H9 (cell line): ENCODE measurements around the gene VN1R2. TPM values are rescaled to one million over a fixed set of nuclear protein-coding genes. Genes with fewer than 3 reads are reported as not detected.

Experiments
- DNase-seq: peaks from one replicate; pipeline ENCODE4 v3.0.0-alpha.2; 2017
- H2AFZ ChIP-seq: one replicate; pipeline ENCODE4 v1.6.1; 2013; ENCODE audit warnings: mild to moderate bottlenecking, low read length, control low read depth, moderate library complexity
- H2AK5ac ChIP-seq: 2 replicates; pipeline ENCODE4 v1.6.1; 2013; ENCODE audit warnings: low read length, control low read depth, mixed read lengths; ENCODE audit not compliant: insufficient read length
- H2BK120ac ChIP-seq: one replicate; pipeline ENCODE4 v1.6.1; 2013; ENCODE audit warnings: low read depth, mild to moderate bottlenecking, low read length, control low read depth, inconsistent platforms; ENCODE audit not compliant: poor library complexity, severe bottlenecking
- H2BK12ac ChIP-seq: 2 replicates; pipeline ENCODE4 v1.6.1; 2013; ENCODE audit warnings: low read length, control low read depth, mixed read lengths, low read depth; ENCODE audit not compliant: insufficient read length
- H2BK15ac ChIP-seq: 2 replicates; pipeline ENCODE4 v1.6.1; 2013; ENCODE audit warnings: low read depth, low read length, control low read depth
- H2BK20ac ChIP-seq: one replicate; pipeline ENCODE4 v1.6.1; 2013; ENCODE audit warnings: low read depth, mild to moderate bottlenecking, low read length, control low read depth, inconsistent platforms; ENCODE audit not compliant: poor library complexity, severe bottlenecking
- H2BK5ac ChIP-seq: 2 replicates; pipeline ENCODE4 v1.6.1; 2013; ENCODE audit warnings: low read length, control low read depth, mixed read lengths; ENCODE audit not compliant: insufficient read length
- H3K14ac ChIP-seq: 2 replicates; pipeline ENCODE4 v1.6.1; 2013; ENCODE audit warnings: low read length, control low read depth; ENCODE audit not compliant: insufficient read depth
- H3K18ac ChIP-seq: 2 replicates; pipeline ENCODE4 v1.6.1; 2013; ENCODE audit warnings: low read depth, mild to moderate bottlenecking, mixed read lengths, low read length, control low read depth; ENCODE audit not compliant: insufficient read length
- H3K23ac ChIP-seq: 2 replicates; pipeline ENCODE4 v1.6.1; 2013; ENCODE audit warnings: low read length, control low read depth, mixed read lengths, low read depth; ENCODE audit not compliant: insufficient read length
- H3K23me2 ChIP-seq: 2 replicates; pipeline ENCODE4 v1.6.1; 2013; ENCODE audit warnings: low read depth, mild to moderate bottlenecking, mixed read lengths, low read length, control low read depth; ENCODE audit not compliant: insufficient read length, poor library complexity, severe bottlenecking
- H3K27ac ChIP-seq: 2 replicates; pipeline ENCODE4 v1.5.1; 2013; ENCODE audit warnings: low read length, control low read depth, mixed read lengths, low read depth; ENCODE audit not compliant: insufficient read length
- H3K27me3 ChIP-seq: 2 replicates; pipeline ENCODE4 v1.6.1; 2013; ENCODE audit warnings: low read length, control low read depth, inconsistent platforms; ENCODE audit not compliant: insufficient read depth
- H3K4ac ChIP-seq: 2 replicates; pipeline ENCODE4 v1.6.1; 2013; ENCODE audit warnings: low read depth, mild to moderate bottlenecking, control low read depth, inconsistent platforms, low read length, moderate library complexity
- H3K4me1 ChIP-seq: 2 replicates; pipeline ENCODE4 v1.6.1; 2013; ENCODE audit warnings: low read length, control low read depth, inconsistent platforms; ENCODE audit not compliant: insufficient read depth
- H3K4me2 ChIP-seq: 2 replicates; pipeline ENCODE4 v1.6.1; 2013; ENCODE audit warnings: low read length, control low read depth, mixed read lengths; ENCODE audit not compliant: insufficient read length, insufficient read depth
- H3K56ac ChIP-seq: 2 replicates; pipeline ENCODE4 v1.6.1; 2013; ENCODE audit warnings: low read depth, mild to moderate bottlenecking, mixed read lengths, low read length, control low read depth; ENCODE audit not compliant: insufficient read length
- H3K79me1 ChIP-seq: 2 replicates; pipeline ENCODE4 v1.6.1; 2013; ENCODE audit warnings: low read depth, mild to moderate bottlenecking, moderate library complexity, low read length, control low read depth, inconsistent platforms; ENCODE audit not compliant: insufficient read depth, poor library complexity, severe bottlenecking
- H3K79me2 ChIP-seq: 2 replicates; pipeline ENCODE4 v1.6.1; 2013; ENCODE audit warnings: low read length, control low read depth, inconsistent platforms; ENCODE audit not compliant: insufficient read depth
- H3K9ac ChIP-seq: 2 replicates; pipeline ENCODE4 v1.6.1; 2013; ENCODE audit warnings: low read length, control low read depth, mixed read lengths; ENCODE audit not compliant: insufficient read length; ENCODE audit errors: extremely low read depth
- H3K9me3 ChIP-seq: one replicate; pipeline ENCODE4 v1.6.1; 2013; ENCODE audit warnings: low read depth, low read length, inconsistent platforms; ENCODE audit not compliant: control insufficient read depth
- H3T11ph ChIP-seq: one replicate; pipeline ENCODE4 v1.6.1; 2013; ENCODE audit warnings: mild to moderate bottlenecking, low read length, control low read depth, inconsistent platforms
- H4K20me1 ChIP-seq: one replicate; pipeline ENCODE4 v1.6.1; 2013; ENCODE audit not compliant: control insufficient read depth, insufficient read length, insufficient read depth
- H4K5ac ChIP-seq: 2 replicates; pipeline ENCODE4 v1.6.1; 2013; ENCODE audit warnings: low read depth, mild to moderate bottlenecking, mixed read lengths, low read length, control low read depth; ENCODE audit not compliant: insufficient read length
- H4K8ac ChIP-seq: replicated peaks from 2 replicates; pipeline ENCODE4 v1.6.1; 2013; ENCODE audit warnings: low read length, control low read depth, mixed read lengths, low read depth; ENCODE audit not compliant: insufficient read length
- H4K91ac ChIP-seq: 2 replicates; pipeline ENCODE4 v1.6.1; 2013; ENCODE audit warnings: low read depth, mild to moderate bottlenecking, moderate library complexity, mixed read lengths, low read length, control low read depth; ENCODE audit not compliant: insufficient read length
- H3K27ac Mint-ChIP-seq, 3 experiments: 2 replicates in 2 of 3; 3 replicates in 1 of 3; pipeline ENCODE4 v1.8.0; 2020 to 2021; ENCODE audit warnings: mixed read lengths in 3 of 3, mild to moderate bottlenecking in 1 of 3, moderate library complexity in 1 of 3
- H3K27me3 Mint-ChIP-seq: 2 replicates; pipeline ENCODE4 v1.8.0; 2021; ENCODE audit warnings: low read depth, mild to moderate bottlenecking, moderate library complexity, mixed read lengths
- H3K36me3 Mint-ChIP-seq, 3 experiments: 2 replicates in 2 of 3; 3 replicates in 1 of 3; pipeline ENCODE4 v1.8.0; 2020 to 2021; ENCODE audit warnings: low read depth in 3 of 3, mixed read lengths in 3 of 3; ENCODE audit not compliant: insufficient read depth in 1 of 3
- H3K4me1 Mint-ChIP-seq, 2 experiments: 2 replicates each; pipeline ENCODE4 v1.8.0; 2020; ENCODE audit warnings: mixed read lengths in 2 of 2
- H3K4me3 Mint-ChIP-seq, 2 experiments: 2 replicates in 1 of 2; 3 replicates in 1 of 2; pipeline ENCODE4 v1.8.0; 2020 to 2021; ENCODE audit warnings: mild to moderate bottlenecking in 2 of 2, mixed read lengths in 2 of 2, moderate library complexity in 1 of 2
- H3K9me3 Mint-ChIP-seq, 2 experiments: 2 replicates in 1 of 2; 3 replicates in 1 of 2; pipeline ENCODE4 v1.8.0; 2020; ENCODE audit warnings: mild to moderate bottlenecking in 2 of 2, mixed read lengths in 2 of 2, moderate library complexity in 1 of 2
- WGBS: extraction: QIAGEN DNeasy Blood & Tissue Kit; methylation state at CpG from one replicate; pipeline ENCODE4 v1.1.7; 2013; ENCODE audit warnings: missing lambda C conversion rate, low lambda C conversion rate, mixed read lengths; ENCODE audit not compliant: insufficient read length; ENCODE audit errors: extremely low coverage; 5-methylcytosine and 5-hydroxymethylcytosine counted together
- total RNA-seq: library from RNA; stranded (reverse); gene quantifications from 2 replicates; pipeline ENCODE4 v1.2.1, GENCODE V29; 2021
- TF ChIP-seq, protein P1 (sequence below): fragments of 200-600 bp; sonication (generic); conservative IDR thresholded peaks from 3 replicates; pipeline ENCODE4 v1.8.0; 2021; ENCODE audit warnings: antibody characterized with exemption, mild to moderate bottlenecking

Gene VN1R2
- total RNA-seq, 1 experiment from 2014 or later, result not detected

DNA sequence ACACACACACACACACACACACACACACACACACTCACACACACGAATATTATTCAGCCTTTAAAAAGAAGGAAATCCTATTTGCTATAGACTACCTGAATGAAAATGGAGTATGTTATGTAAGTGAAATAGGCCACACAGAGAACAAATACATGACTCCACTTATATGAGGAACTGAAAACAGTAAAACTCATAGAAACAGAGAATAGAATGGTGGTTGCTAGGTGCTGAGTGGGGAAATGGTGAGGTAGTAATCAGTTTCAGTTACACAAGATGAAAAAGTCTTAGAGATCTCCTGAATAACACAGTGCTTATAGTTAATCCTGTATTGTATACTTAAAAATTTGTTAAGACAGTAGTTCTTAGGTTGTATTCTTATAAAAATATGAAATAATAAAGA, 11.6 kb upstream of the VN1R2 start:
- H3K9me3 Mint-ChIP-seq, result peaks cover 88 to 90% of the 10 kb centered on the region in 2 experiments
- Histone ChIP-seq H3K14ac (no peak overlapping the region), H3K23ac (no peak overlapping the region), H4K5ac (no peak overlapping the region), H3K4me1 (no peaks in the 10 kb centered on the region), H3K9me3 (peaks cover 36% of the 10 kb centered on the region), H3K9ac (no peak overlapping the region), H4K8ac (no peak overlapping the region), H4K20me1 (no peaks in the 10 kb centered on the region), H3K27me3 (no peaks in the 10 kb centered on the region), H3K27ac (no peak overlapping the region), H2BK12ac (no peak overlapping the region), H2BK5ac (no peak overlapping the region), H2BK120ac (no peak overlapping the region), H2AFZ (no peak overlapping the region), H3K18ac (no peak overlapping the region), H3K4me2 (no peak overlapping the region), H3K79me2 (no peaks in the 10 kb centered on the region), H2BK15ac (no peak overlapping the region), H2AK5ac (no peak overlapping the region), H3K23me2 (no peaks in the 10 kb centered on the region), H3T11ph (no peak overlapping the region), H4K91ac (no peak overlapping the region), H3K4ac (no peak overlapping the region), H2BK20ac (no peak overlapping the region), H3K79me1 (no peaks in the 10 kb centered on the region), H3K56ac (no peak overlapping the region)
- H3K4me1 Mint-ChIP-seq, result no peaks in the 10 kb centered on the region
- no peak overlapping the region for H3K27ac Mint-ChIP-seq
- H3K36me3 Mint-ChIP-seq, result peaks cover 83 to 99% (median 97%) of the 10 kb centered on the region in 3 experiments
- no peak for DNase-seq
- TF ChIP-seq, protein P1, sequence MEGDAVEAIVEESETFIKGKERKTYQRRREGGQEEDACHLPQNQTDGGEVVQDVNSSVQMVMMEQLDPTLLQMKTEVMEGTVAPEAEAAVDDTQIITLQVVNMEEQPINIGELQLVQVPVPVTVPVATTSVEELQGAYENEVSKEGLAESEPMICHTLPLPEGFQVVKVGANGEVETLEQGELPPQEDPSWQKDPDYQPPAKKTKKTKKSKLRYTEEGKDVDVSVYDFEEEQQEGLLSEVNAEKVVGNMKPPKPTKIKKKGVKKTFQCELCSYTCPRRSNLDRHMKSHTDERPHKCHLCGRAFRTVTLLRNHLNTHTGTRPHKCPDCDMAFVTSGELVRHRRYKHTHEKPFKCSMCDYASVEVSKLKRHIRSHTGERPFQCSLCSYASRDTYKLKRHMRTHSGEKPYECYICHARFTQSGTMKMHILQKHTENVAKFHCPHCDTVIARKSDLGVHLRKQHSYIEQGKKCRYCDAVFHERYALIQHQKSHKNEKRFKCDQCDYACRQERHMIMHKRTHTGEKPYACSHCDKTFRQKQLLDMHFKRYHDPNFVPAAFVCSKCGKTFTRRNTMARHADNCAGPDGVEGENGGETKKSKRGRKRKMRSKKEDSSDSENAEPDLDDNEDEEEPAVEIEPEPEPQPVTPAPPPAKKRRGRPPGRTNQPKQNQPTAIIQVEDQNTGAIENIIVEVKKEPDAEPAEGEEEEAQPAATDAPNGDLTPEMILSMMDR, result no peak
- H3K27me3 Mint-ChIP-seq, result no peaks in the 10 kb centered on the region
- WGBS, result no CpG with 5 or more reads among the region's 1 CpG
- no peak overlapping the region for H3K4me3 Mint-ChIP-seq
